Esophagus muscularis mucosa (tissue), 4 donors: Measurements from ENCODE around the gene INSR. TPM values are rescaled to one million over a fixed set of nuclear protein-coding genes. Genes with fewer than 3 reads are reported as not detected.

Experiments
- DNase-seq: peaks from one replicate; pipeline ENCODE4 v3.0.0-alpha.2; 2017; ENCODE audit errors: extremely low spot score
- H3K27ac ChIP-seq, 4 donors: fragments of 200-600 bp; sonication (generic); replicated peaks in 1 of 4; 1 replicate in 3 of 4; 2 replicates in 1 of 4; pipeline ENCODE4 v1.5.1; 2016 to 2019; ENCODE audit warnings: mild to moderate bottlenecking in 1 of 4
- H3K27me3 ChIP-seq, 4 donors: fragments of 200-600 bp; sonication (generic); one replicate each; pipeline versions ENCODE4 v1.5.1 to v1.6.0; 2016 to 2019
- H3K36me3 ChIP-seq, 4 donors: fragments of 200-600 bp; sonication (generic); one replicate each; pipeline ENCODE4 v1.5.1; 2016 to 2019
- H3K4me1 ChIP-seq, 4 donors: fragments of 200-600 bp; sonication (generic); one replicate each; pipeline ENCODE4 v1.5.1; 2016 to 2019
- H3K4me3 ChIP-seq, 4 donors: fragments of 200-600 bp; sonication (generic); 1 replicate in 2 of 4; 2 replicates in 2 of 4; pipeline ENCODE4 v1.5.1; 2016 to 2019; ENCODE audit warnings: mild to moderate bottlenecking in 4 of 4, moderate library complexity in 1 of 4
- H3K9me3 ChIP-seq, 4 donors: fragments of 200-600 bp; sonication (generic); 1 replicate in 3 of 4; 2 replicates in 1 of 4; pipeline ENCODE4 v1.5.1; 2016 to 2019
- EP300 ChIP-seq: sonication (generic); formaldehyde crosslinking; IDR thresholded peaks from one replicate; pipeline ENCODE4 v1.6.1; 2017; ENCODE audit warnings: antibody characterized with exemption
- POLR2A ChIP-seq: fragments of 450-650 bp; IDR thresholded peaks from one replicate; pipeline ENCODE4 v1.6.1; 2017; ENCODE audit warnings: antibody characterized with exemption, moderate library complexity, mild to moderate bottlenecking, low read depth
- POLR2AphosphoS5 ChIP-seq, 2 donors: sonication (generic); formaldehyde crosslinking; IDR thresholded peaks; one replicate each; pipeline ENCODE4 v1.6.1; 2017; ENCODE audit warnings: antibody characterized with exemption in 2 of 2
- WGBS: methylation state at CpG from one replicate; pipeline ENCODE4 v1.1.5; 2018; 5-methylcytosine and 5-hydroxymethylcytosine counted together
- intact Hi-C: fragments of 100-400 bp; cut with DNase I; formaldehyde crosslinking; loops from one replicate; pipeline ENCODE4 v1.15.1; 2023
- total RNA-seq, 4 donors: library from RNA; depleted of rRNA; stranded (reverse); fragments of >200 nt; gene quantifications; one replicate each; pipeline versions ENCODE4 v1.1.0 to v1.2.1, GENCODE V29; 2016
- TF ChIP-seq, protein P1 (sequence below), 3 experiments: fragments of 200-600 bp in 2 of 3; fragments of 450-650 bp in 1 of 3; sonication (generic) in 2 of 3; IDR thresholded peaks; one replicate each; pipeline ENCODE4 v1.5.1; 2017 to 2019; ENCODE audit warnings: antibody characterized with exemption in 3 of 3, mild to moderate bottlenecking in 2 of 3, moderate library complexity in 1 of 3

The INSR gene
- total RNA-seq, 4 donors from 2014 or later: 72.3 to 143 (median 92.5) TPM

DNA sequence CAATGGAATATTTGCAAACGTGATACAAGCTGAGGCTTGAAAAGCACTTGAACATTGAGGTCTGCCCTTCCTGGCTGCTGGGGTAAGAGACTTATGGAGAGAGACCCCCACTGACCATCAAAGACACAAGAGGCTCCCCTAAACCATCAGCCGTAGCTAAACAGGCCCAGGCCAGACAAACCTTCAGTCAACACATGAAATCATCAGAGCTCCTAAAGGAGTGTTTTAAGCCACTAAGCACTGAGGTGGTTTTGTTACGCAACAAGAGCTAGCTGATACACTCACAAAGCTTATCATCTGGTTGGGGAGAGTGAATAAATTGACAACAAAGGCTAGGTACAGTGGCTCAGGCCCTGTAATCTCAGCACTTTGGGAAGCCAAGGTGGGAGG lies 114.3 kb downstream of the INSR start:
- peak overlapping the region in 3 of 4 donors; percentile 5 to 62 (median 49) for H3K27ac ChIP-seq
- WGBS: 79% methylated on average over 2 of the region's 3 CpGs

DNA sequence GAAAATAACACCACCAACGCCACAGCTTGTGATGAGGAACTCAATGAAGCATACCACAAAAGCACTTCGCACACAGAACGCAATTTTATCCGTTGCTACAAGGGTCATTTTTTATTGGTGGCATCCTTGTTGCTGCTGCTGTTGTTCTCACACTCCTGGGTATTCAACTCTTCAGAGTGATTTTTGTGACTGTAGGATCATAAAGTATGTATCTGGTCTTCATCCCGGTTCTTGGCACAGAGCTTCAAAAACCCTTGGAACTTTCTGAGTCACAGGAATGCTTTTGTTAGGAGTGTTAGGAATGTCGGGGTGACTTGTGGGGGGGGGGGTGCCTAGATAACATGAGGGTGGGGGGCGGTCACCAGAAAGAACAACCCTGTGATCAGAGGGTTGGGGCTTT lies 116.3 kb downstream of the INSR start:
- Histone ChIP-seq H3K27ac (peak overlapping the region; percentile 41 to 63 (median 54)), H3K9me3 (no peaks in the 10 kb centered on the region), H3K36me3 (peaks cover 0 to 17% (median 7%) of the 10 kb centered on the region in 4 donors), H3K4me3 (no peak overlapping the region), H3K4me1 (peaks cover 36 to 50% (median 49%) of the 10 kb centered on the region in 4 donors), H3K27me3 (no peaks in the 10 kb centered on the region)
- intact Hi-C loops: loop anchor here (2.0 kb wide), 1 partner anchor 19 kb away; no protein-coding TSS in a partner anchor
- TF ChIP-seq POLR2A: no peak
- peak in 1 of 2 donors; percentile 55 for TF ChIP-seq POLR2AphosphoS5 (IDR thresholded peaks at IDR 0.05)
- DNase-seq: no peak
- 53% methylated on average over 7 of the region's 7 CpGs for WGBS

More for the DNA sequence above, 114.3 kb downstream of the INSR start:
- H3K4me1 ChIP-seq: peaks cover 45 to 66% (median 60%) of the 10 kb centered on the region in 4 donors
- intact Hi-C loops: loop anchor here (2.0 kb wide), 1 partner anchor 17 kb away; no protein-coding TSS in a partner anchor
- DNase-seq: no peak
- no peaks in the 10 kb centered on the region for H3K9me3 ChIP-seq
- H3K36me3 ChIP-seq: peaks cover 0 to 9% (median 8%) of the 10 kb centered on the region in 4 donors
- TF ChIP-seq, protein P1, sequence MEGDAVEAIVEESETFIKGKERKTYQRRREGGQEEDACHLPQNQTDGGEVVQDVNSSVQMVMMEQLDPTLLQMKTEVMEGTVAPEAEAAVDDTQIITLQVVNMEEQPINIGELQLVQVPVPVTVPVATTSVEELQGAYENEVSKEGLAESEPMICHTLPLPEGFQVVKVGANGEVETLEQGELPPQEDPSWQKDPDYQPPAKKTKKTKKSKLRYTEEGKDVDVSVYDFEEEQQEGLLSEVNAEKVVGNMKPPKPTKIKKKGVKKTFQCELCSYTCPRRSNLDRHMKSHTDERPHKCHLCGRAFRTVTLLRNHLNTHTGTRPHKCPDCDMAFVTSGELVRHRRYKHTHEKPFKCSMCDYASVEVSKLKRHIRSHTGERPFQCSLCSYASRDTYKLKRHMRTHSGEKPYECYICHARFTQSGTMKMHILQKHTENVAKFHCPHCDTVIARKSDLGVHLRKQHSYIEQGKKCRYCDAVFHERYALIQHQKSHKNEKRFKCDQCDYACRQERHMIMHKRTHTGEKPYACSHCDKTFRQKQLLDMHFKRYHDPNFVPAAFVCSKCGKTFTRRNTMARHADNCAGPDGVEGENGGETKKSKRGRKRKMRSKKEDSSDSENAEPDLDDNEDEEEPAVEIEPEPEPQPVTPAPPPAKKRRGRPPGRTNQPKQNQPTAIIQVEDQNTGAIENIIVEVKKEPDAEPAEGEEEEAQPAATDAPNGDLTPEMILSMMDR (IDR thresholded peaks at IDR 0.05): no peak
- TF ChIP-seq EP300: no peak
- no peak for TF ChIP-seq POLR2AphosphoS5 (IDR thresholded peaks at IDR 0.05)
- no peak for TF ChIP-seq POLR2A
- H3K4me3 ChIP-seq: no peak overlapping the region
- H3K27me3 ChIP-seq: no peaks in the 10 kb centered on the region

DNA sequence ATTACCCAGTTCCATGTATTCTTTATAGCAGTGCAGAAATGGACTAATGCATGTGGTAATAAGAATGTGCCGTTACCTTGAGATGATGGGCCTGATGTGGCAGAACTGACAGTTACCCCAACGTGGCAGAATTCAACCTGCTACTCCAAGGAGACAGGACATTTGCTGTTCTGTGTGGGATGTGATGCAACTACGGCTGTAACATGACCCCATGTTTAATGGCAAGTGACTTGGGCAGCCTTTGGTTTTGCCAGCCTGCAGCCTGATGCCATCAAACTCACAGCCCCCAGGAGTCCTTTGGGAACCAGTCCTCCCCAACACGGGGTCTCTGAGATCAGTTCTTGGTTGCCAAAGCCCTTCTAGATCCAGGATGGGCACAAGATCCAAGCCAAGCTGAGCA lies 117.4 kb downstream of the INSR start:
- H3K36me3 ChIP-seq: peaks cover 3 to 23% (median 13%) of the 10 kb centered on the region in 4 donors
- H3K4me1 ChIP-seq: peaks cover 26 to 39% (median 38%) of the 10 kb centered on the region in 4 donors
- TF ChIP-seq, protein P1 (IDR thresholded peaks at IDR 0.05): no peak
- TF ChIP-seq POLR2AphosphoS5 (IDR thresholded peaks at IDR 0.05) (no peak), EP300 (no peak), POLR2A (no peak)
- WGBS: 94% methylated on average over 3 of the region's 4 CpGs
- no peak overlapping the region for H3K27ac ChIP-seq
- H3K4me3 ChIP-seq: no peak overlapping the region
- intact Hi-C loops: no loop called here
- H3K27me3 ChIP-seq: no peaks in the 10 kb centered on the region
- no peak for DNase-seq
- H3K9me3 ChIP-seq: no peaks in the 10 kb centered on the region

DNA sequence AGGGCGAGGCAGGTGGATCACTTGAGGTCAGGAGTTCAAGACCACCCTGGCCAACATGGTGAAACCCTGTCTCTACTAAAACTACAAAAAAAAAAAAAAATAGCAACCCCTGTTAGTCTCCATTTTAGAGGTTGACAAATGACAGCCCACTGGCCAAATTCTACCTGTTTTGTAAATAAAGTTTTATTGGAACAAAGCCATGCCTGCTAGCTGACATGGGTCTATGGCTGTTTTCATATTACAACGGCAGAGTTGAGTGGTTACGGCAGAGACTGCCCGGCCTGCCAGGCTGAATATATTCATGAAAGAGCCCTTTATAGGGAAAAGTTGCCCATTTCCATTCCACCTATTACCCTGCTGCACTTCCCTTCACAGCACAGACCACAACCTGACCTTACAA lies 121.4 kb downstream of the INSR start:
- Histone ChIP-seq H3K36me3 (peaks cover 36 to 63% (median 50%) of the 10 kb centered on the region in 4 donors), H3K4me1 (peaks cover 3 to 8% (median 7%) of the 10 kb centered on the region in 4 donors), H3K9me3 (no peaks in the 10 kb centered on the region), H3K27me3 (no peaks in the 10 kb centered on the region), H3K4me3 (no peak overlapping the region), H3K27ac (no peak overlapping the region)
- 98% methylated on average over 4 of the region's 4 CpGs for WGBS
- no peak for TF ChIP-seq POLR2A
- TF ChIP-seq, protein P1 (IDR thresholded peaks at IDR 0.05): no peak
- TF ChIP-seq POLR2AphosphoS5 (IDR thresholded peaks at IDR 0.05): no peak
- no peak for TF ChIP-seq EP300
- DNase-seq: no peak
- intact Hi-C loops: no loop called here

DNA sequence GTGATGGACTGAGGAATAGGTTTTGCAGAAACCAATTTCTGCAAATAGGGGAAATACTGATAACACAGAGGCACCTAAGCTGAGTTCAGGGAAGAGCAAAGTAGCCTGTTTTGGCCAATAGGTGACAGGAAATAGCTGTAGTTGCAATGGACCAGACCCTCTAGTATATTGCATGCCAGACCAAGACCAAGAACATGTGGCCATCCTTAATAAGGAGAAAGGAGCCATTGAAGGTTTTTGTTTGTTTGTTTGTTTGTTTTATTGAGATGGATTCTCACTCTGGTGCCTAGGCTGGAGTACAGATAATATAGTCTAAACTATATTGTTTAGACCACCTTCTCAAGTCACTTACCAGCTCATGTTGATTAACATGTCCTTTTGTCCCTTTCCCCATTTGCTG lies 123.2 kb downstream of the INSR start:
- no peak overlapping the region for H3K27ac ChIP-seq

More for the DNA sequence above, 123.2 kb downstream of the INSR start:
- Histone ChIP-seq H3K36me3 (peaks cover 51 to 82% (median 68%) of the 10 kb centered on the region in 4 donors), H3K27me3 (no peaks in the 10 kb centered on the region), H3K9me3 (no peaks in the 10 kb centered on the region), H3K4me1 (no peaks in the 10 kb centered on the region), H3K4me3 (no peak overlapping the region)
- TF ChIP-seq EP300: no peak
- TF ChIP-seq, protein P1 (IDR thresholded peaks at IDR 0.05): no peak
- no peak for TF ChIP-seq POLR2AphosphoS5 (IDR thresholded peaks at IDR 0.05)
- TF ChIP-seq POLR2A: no peak
- no peak for DNase-seq
- intact Hi-C loops: no loop called here
